Ovary (tissue), 3 donors: ENCODE measurements around the gene RFFL.

Source experiments
- CTCF ChIP-seq, 3 donors: fragments of 450-650 bp in 2 of 3; fragments of 200-600 bp in 1 of 3; IDR thresholded peaks; one replicate each; pipeline versions ENCODE4 v1.5.1 to v1.8.0; 2016 to 2022; ENCODE audit warnings: antibody characterized with exemption in 3 of 3, mild to moderate bottlenecking in 1 of 3
- EP300 ChIP-seq: sonication (generic); formaldehyde crosslinking; IDR thresholded peaks from one replicate; pipeline ENCODE4 v1.6.1; 2017; ENCODE audit warnings: antibody characterized with exemption
- POLR2A ChIP-seq: fragments of 450-650 bp; IDR thresholded peaks from one replicate; pipeline ENCODE4 v1.6.1; 2017; ENCODE audit warnings: antibody characterized with exemption, mild to moderate bottlenecking, moderate library complexity
- donor health status: DM: no; HTN: no; CAD: no.

- TF ChIP-seq CTCF (IDR thresholded peaks at IDR 0.05) (no peak), POLR2A (no peak), EP300 (no peak)
Measured at GRCh38 chr17:35052780-35053179, 10.7 kb downstream of the RFFL start.
